ENCODE data around the gene IFRD1.

- TF ChIP-seq EZH2 (IDR thresholded peaks at IDR 0.05; ENCODE audit: low read depth) = no peak
- TF ChIP-seq CTCF (conservative IDR thresholded peaks at IDR 0.05) = no peak
These were observed 3.4 kb downstream of the IFRD1 start for GRCh38 chr7:112453505-112454171.

Data from PC-9 (cell line).